ENCODE measurements around the gene FCHO1. TPM values are rescaled to one million over a fixed set of nuclear protein-coding genes. Genes with fewer than 3 reads are reported as not detected.

The FCHO1 gene, protein sequence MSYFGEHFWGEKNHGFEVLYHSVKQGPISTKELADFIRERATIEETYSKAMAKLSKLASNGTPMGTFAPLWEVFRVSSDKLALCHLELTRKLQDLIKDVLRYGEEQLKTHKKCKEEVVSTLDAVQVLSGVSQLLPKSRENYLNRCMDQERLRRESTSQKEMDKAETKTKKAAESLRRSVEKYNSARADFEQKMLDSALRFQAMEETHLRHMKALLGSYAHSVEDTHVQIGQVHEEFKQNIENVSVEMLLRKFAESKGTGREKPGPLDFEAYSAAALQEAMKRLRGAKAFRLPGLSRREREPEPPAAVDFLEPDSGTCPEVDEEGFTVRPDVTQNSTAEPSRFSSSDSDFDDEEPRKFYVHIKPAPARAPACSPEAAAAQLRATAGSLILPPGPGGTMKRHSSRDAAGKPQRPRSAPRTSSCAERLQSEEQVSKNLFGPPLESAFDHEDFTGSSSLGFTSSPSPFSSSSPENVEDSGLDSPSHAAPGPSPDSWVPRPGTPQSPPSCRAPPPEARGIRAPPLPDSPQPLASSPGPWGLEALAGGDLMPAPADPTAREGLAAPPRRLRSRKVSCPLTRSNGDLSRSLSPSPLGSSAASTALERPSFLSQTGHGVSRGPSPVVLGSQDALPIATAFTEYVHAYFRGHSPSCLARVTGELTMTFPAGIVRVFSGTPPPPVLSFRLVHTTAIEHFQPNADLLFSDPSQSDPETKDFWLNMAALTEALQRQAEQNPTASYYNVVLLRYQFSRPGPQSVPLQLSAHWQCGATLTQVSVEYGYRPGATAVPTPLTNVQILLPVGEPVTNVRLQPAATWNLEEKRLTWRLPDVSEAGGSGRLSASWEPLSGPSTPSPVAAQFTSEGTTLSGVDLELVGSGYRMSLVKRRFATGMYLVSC
- 10 to 100 TPM; 36.9 to 38.5 TPM for total RNA-seq

- ChIA-PET POLR2A (interaction anchor here (0.6 to 1.8 kb wide), 7 partner anchors 12 to 568 kb away, joined by 3 to 7 read pairs (median 3); no protein-coding TSS in a partner anchor), CTCF (interaction anchor here (1.1 to 2.0 kb wide), 5 partner anchors 8 to 181 kb away, joined by 3 to 6 read pairs (median 3); partner anchors contain the start of genes CCDC124 and RPL18A)
Observed at GRCh38 chr19:17751103-17751911, at the start of gene FCHO1. Gene FCHO1, plus strand, starts transcription at chr19:17751477. Its CDS starts 3,688 bp downstream, at chr19:17755165.

- POLR2A ChIA-PET: no interaction called here
- CTCF ChIA-PET: interaction anchor here (0.7 to 3.2 kb wide), 13 partner anchors 16 to 229 kb away, joined by 3 to 19 read pairs (median 4); partner anchors contain the start of genes CCDC124, MAP1S and RPL18A
Observed at GRCh38 chr19:17703824-17704463, 47.3 kb upstream of the FCHO1 start.

- POLR2A ChIA-PET: no interaction called here
- CTCF ChIA-PET: no interaction called here
Observed at GRCh38 chr19:17706750-17707181, 44.5 kb upstream of the FCHO1 start.

GRCh38 chr19:17711851-17712250 is 39.4 kb upstream of the FCHO1 start:
- CTCF ChIA-PET: no interaction called here

DNA sequence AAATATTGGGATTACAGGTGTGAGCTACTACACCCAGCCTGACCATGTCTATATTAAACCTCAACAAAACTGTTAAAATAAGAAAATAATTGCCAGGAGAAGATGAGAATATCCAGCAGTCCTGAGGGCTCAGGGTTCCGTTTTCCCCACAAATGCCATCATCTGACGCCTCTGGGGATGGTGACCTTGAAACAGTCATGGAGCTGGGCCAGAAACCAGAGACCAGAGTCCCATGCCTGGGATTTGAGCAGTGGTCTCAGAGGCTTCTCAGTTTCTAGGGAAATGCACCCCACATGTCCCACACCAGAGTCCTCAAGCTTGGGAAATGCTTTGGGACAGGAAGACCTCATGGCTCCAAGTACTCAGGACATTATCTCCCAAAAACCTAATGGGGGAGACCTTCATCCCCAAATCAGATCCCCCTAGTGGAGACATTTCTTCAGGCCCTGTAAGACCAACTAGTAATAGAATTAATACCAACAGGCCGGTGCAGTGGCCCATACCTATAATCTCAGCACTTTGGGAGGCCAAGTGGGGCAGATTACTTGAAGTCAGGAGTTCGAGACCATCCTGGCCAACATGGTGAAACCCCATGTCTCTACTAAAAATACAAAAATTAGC is 34.9 kb upstream of the FCHO1 start:
- ChIA-PET POLR2A (no interaction called here), CTCF (interaction anchor here (0.7 to 1.6 kb wide), 3 partner anchors 20 to 94 kb away, joined by 3 to 5 read pairs (median 5); no protein-coding TSS in a partner anchor)

More at GRCh38 chr19:17711851-17712250, 39.4 kb upstream of the FCHO1 start:
- POLR2A ChIA-PET: no interaction called here

DNA sequence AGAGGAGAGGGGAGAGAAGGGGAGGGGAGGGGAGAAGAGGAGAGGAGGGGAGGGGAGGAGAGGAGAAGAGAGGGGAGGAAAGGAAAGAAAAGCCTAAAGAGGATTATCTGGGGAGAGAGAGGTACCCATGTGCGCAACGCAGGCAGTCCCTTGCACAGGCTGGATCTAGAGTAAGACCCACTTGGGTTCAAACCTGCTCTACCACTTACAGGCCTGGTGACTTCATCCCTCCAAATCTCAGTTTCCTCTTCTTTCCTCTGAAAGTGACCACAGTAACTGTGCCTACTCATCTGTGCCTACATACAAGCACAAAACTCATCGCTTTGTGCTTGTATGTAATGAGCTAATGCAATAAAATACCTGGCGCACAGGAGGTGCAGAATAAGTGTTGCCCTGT is 32.7 kb upstream of the FCHO1 start:
- POLR2A ChIA-PET: interaction anchor here (1.0 to 1.1 kb wide), 2 partner anchors 25 to 48 kb away, joined by 3 to 4 read pairs; no protein-coding TSS in a partner anchor

GRCh38 chr19:17718947-17719711 is 32.1 kb upstream of the FCHO1 start, which contains the start of gene MAP1S:
Gene MAP1S, plus strand, starts transcription at chr19:17719480. Its CDS starts 23 bp downstream, at chr19:17719503.
- ChIA-PET POLR2A (interaction anchor here (0.7 to 1.1 kb wide), 5 partner anchors 9 to 140 kb away, joined by 3 to 4 read pairs (median 3); partner anchors contain the start of gene RPL18A), CTCF (interaction anchor here (0.6 to 1.9 kb wide), 7 partner anchors 15 to 140 kb away, joined by 3 to 9 read pairs (median 3); partner anchors contain the start of gene RPL18A)

More for the DNA sequence above, 32.7 kb upstream of the FCHO1 start:
- CTCF ChIA-PET: interaction anchor here (0.8 to 1.0 kb wide), 3 partner anchors 34 to 141 kb away, joined by 3 to 4 read pairs (median 3); partner anchors contain the start of gene RPL18A

- CTCF ChIA-PET: interaction anchor here (0.6 to 1.9 kb wide), 6 partner anchors 16 to 139 kb away, joined by 3 to 9 read pairs (median 4); partner anchors contain the start of gene RPL18A
Observed at GRCh38 chr19:17719730-17720400, 31.4 kb upstream of the FCHO1 start.

GRCh38 chr19:17720440-17720839 is 30.8 kb upstream of the FCHO1 start:
- ChIA-PET CTCF (interaction anchor here (0.7 to 1.9 kb wide), 5 partner anchors 16 to 139 kb away, joined by 3 to 9 read pairs (median 4); partner anchors contain the start of gene RPL18A), POLR2A (interaction anchor here (0.6 to 2.1 kb wide), 4 partner anchors 10 to 197 kb away, joined by 3 to 7 read pairs (median 4); partner anchors contain the start of gene FCHO1)

More at GRCh38 chr19:17719730-17720400, 31.4 kb upstream of the FCHO1 start:
- POLR2A ChIA-PET: interaction anchor here (0.6 to 2.1 kb wide), 8 partner anchors 10 to 196 kb away, joined by 3 to 7 read pairs (median 4); partner anchors contain the start of genes FCHO1 and RPL18A

- CTCF ChIA-PET: interaction anchor here (0.7 to 1.9 kb wide), 5 partner anchors 17 to 211 kb away, joined by 3 to 9 read pairs (median 4); partner anchors contain the start of genes CCDC124 and RPL18A
- POLR2A ChIA-PET: interaction anchor here (2.1 kb wide), 1 partner anchor 30 kb away, joined by 7 read pairs; the partner anchor contains the start of gene FCHO1
Observed at GRCh38 chr19:17721111-17721628, 30.1 kb upstream of the FCHO1 start.

DNA sequence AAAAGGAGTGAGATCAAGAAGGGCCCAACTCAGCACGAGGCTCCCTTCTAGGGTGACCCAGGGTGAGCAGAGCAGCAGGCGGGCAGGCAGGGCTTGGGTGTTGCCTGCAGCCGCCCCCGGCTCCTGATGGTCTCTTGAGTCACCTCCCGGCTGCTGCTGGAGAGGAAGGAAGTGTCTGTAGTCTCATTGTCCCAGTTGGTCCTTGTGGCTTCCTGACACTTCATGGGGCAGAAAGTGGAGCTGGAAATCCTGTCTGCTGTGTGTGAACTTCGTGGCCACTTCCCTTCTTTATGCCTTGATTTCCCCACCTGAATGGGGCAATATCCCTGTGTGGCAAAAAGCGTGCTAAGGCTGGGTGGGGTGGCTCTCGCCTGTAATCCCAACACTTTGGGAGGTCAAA is 29.5 kb upstream of the FCHO1 start:
- CTCF ChIA-PET: interaction anchor here (1.3 to 1.5 kb wide), 2 partner anchors 17 to 211 kb away, joined by 3 to 5 read pairs; partner anchors contain the start of gene CCDC124
- POLR2A ChIA-PET: interaction anchor here (2.1 kb wide), 1 partner anchor 29 kb away, joined by 7 read pairs; the partner anchor contains the start of gene FCHO1

- ChIA-PET CTCF (interaction anchor here (0.6 to 1.5 kb wide), 3 partner anchors 18 to 210 kb away, joined by 3 to 5 read pairs (median 3); partner anchors contain the start of gene CCDC124), POLR2A (no interaction called here)
Observed at GRCh38 chr19:17722655-17723240, 28.5 kb upstream of the FCHO1 start.

GRCh38 chr19:17724655-17725054 is 26.6 kb upstream of the FCHO1 start:
- CTCF ChIA-PET: interaction anchor here (1.5 kb wide), 2 partner anchors 20 to 60 kb away, joined by 3 to 5 read pairs; no protein-coding TSS in a partner anchor
- POLR2A ChIA-PET: interaction anchor here (0.6 kb wide), 1 partner anchor 123 kb away, joined by 3 read pairs; the partner anchor contains the start of gene JAK3

- ChIA-PET POLR2A (no interaction called here), CTCF (interaction anchor here (1.4 to 1.5 kb wide), 2 partner anchors 50 to 59 kb away, joined by 5 to 6 read pairs; no protein-coding TSS in a partner anchor)
Observed at GRCh38 chr19:17725422-17726078, 25.7 kb upstream of the FCHO1 start.

Data from activated CD8-positive, alpha-beta memory T cell treated with anti-CD3 and anti-CD28 coated beads for 36 hours (primary cell).